SU-DHL-6 (cell line): ENCODE measurements around the gene MED1.
"Not testable (repeated sequence)": the region's sequence is repeated elsewhere in the genome, so short reads cannot be mapped to it uniquely, and the experiment has no call there.

Source experiments
- EZH2phosphoT487 ChIP-seq: fragments of 200-600 bp; sonication (generic), shearing (Covaris generic); conservative IDR thresholded peaks from 2 replicates; pipeline ENCODE4 v1.6.1; 2018; ENCODE audit warnings: mild to moderate bottlenecking, antibody characterized with exemption, low read length, moderate library complexity, mixed read lengths
- TF ChIP-seq, protein P1 (sequence below): fragments of 200-600 bp; sonication (generic); IDR thresholded peaks from one replicate; pipeline ENCODE4 v1.5.1; 2017; ENCODE audit warnings: antibody characterized with exemption, mild to moderate bottlenecking, low read length, moderate library complexity; ENCODE audit not compliant: insufficient read depth, poor library complexity, severe bottlenecking

DNA sequence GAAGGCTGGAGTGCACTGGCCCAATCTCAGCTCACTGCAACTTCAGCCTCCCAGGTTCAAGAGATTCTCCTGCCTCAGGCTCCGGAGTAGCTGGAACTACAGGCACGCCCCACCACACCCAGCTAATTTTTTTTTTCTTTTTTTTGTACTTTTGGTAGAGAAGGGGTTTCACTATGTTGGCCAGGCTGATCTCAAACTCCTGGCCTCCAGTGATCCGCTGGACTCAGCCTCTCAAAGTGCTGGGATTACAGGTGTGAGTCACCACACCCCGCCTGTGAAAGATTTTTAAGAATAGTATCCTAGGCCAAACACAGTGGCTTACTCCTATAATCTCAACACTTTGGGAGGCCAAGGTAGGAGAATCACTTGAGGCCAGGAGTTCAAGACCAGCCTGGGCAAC, 83.3 kb downstream of the MED1 start:
- TF ChIP-seq, protein P1, sequence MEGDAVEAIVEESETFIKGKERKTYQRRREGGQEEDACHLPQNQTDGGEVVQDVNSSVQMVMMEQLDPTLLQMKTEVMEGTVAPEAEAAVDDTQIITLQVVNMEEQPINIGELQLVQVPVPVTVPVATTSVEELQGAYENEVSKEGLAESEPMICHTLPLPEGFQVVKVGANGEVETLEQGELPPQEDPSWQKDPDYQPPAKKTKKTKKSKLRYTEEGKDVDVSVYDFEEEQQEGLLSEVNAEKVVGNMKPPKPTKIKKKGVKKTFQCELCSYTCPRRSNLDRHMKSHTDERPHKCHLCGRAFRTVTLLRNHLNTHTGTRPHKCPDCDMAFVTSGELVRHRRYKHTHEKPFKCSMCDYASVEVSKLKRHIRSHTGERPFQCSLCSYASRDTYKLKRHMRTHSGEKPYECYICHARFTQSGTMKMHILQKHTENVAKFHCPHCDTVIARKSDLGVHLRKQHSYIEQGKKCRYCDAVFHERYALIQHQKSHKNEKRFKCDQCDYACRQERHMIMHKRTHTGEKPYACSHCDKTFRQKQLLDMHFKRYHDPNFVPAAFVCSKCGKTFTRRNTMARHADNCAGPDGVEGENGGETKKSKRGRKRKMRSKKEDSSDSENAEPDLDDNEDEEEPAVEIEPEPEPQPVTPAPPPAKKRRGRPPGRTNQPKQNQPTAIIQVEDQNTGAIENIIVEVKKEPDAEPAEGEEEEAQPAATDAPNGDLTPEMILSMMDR: not testable (repeated sequence)
- not testable (repeated sequence) for TF ChIP-seq EZH2phosphoT487
